H1 (cell line): Measurements from ENCODE around the gene TAMALIN.

ENCODE experiments used
- ATF3 ChIP-seq: IDR thresholded peaks from 2 replicates; pipeline ENCODE4 v1.6.1; 2011; ENCODE audit warnings: low read depth, mild to moderate bottlenecking, low read length; ENCODE audit not compliant: insufficient read depth
- CTCF ChIP-seq, 3 experiments: IDR thresholded peaks; 1 replicate in 2 of 3; 2 replicates in 1 of 3; pipeline versions ENCODE4 v1.5.1 to v1.6.1; 2011; ENCODE audit warnings: low read length in 3 of 3, mild to moderate bottlenecking in 3 of 3, inconsistent platforms in 2 of 3, low read depth in 1 of 3, moderate library complexity in 1 of 3; ENCODE audit not compliant: insufficient read depth in 1 of 3; ENCODE audit errors: control extremely low read depth in 1 of 3
- HDAC2 ChIP-seq, 2 experiments: fragments of 300-600 bp in 1 of 2; sonication (generic) in 1 of 2; IDR thresholded peaks; 2 replicates each; pipeline ENCODE4 v1.6.1; 2011 to 2012; ENCODE audit warnings: low read depth in 2 of 2, low read length in 2 of 2, mild to moderate bottlenecking in 2 of 2, moderate library complexity in 2 of 2, borderline replicate concordance in 1 of 2, inconsistent platforms in 1 of 2
- JUND ChIP-seq: IDR thresholded peaks from 2 replicates; pipeline ENCODE4 v1.6.1; 2011; ENCODE audit warnings: mild to moderate bottlenecking, improper control_type of control experiment, low read length
- NRF1 ChIP-seq: IDR thresholded peaks from 2 replicates; pipeline ENCODE4 v1.6.1; 2011; ENCODE audit warnings: mild to moderate bottlenecking, low read depth, low read length, improper control_type of control experiment
- RBBP5 ChIP-seq: IDR thresholded peaks from 2 replicates; pipeline ENCODE4 v1.7.1; 2012; ENCODE audit warnings: low read depth, mild to moderate bottlenecking, inconsistent platforms, low read length, moderate library complexity, borderline replicate concordance

- no peak for TF ChIP-seq JUND
- peak; percentile 36; the same call in 1 of the 2 replicates for TF ChIP-seq RBBP5
- TF ChIP-seq HDAC2 (IDR thresholded peaks at IDR 0.05; ENCODE audit: borderline replicate concordance in 1 of 2, low read depth in 2 of 2, low read length in 2 of 2), result no peak
- no peak for TF ChIP-seq CTCF (IDR thresholded peaks at IDR 0.05; ENCODE audit: control extremely low read depth in 1 of 3, insufficient read depth in 1 of 3, low read depth in 1 of 3, low read length in 3 of 3)
- no peak for TF ChIP-seq ATF3
- TF ChIP-seq NRF1, result no peak
Observed at GRCh38 chr12:52036587-52037171, 29.9 kb downstream of the TAMALIN start.
